ENCODE measurements around the gene KCNC1. TPM values are rescaled to one million over a fixed set of nuclear protein-coding genes. Genes with fewer than 3 reads are reported as not detected.

Gene KCNC1
- total RNA-seq, 1 donor from 2014 or later, result not detected

- no peaks in the 10 kb centered on the region for H3K9me3 Mint-ChIP-seq
These were observed 71.3 kb downstream of the KCNC1 start for GRCh38 chr11:17805873-17806272.

GRCh38 chr11:17807034-17807433, 72.5 kb downstream of the KCNC1 start:
- intact Hi-C loops (cut with micrococcal nuclease), result no loop called here
- Mint-ChIP-seq H3K27me3 (ENCODE audit: low read depth) (no peaks in the 10 kb centered on the region), H3K9me3 (no peaks in the 10 kb centered on the region), H3K36me3 (ENCODE audit: low read depth) (no peaks in the 10 kb centered on the region), H3K4me1 (ENCODE audit: low read depth) (no peaks in the 10 kb centered on the region), H3K27ac (no peak overlapping the region), H3K4me3 (ENCODE audit: low read depth) (no peak overlapping the region)
- DNase-seq (ENCODE audit: low spot score), result no peak

More at GRCh38 chr11:17805873-17806272, 71.3 kb downstream of the KCNC1 start:
- DNase-seq (ENCODE audit: low spot score), result no peak
- H3K4me1 Mint-ChIP-seq (ENCODE audit: low read depth), result no peaks in the 10 kb centered on the region
- H3K27ac Mint-ChIP-seq, result no peak overlapping the region
- intact Hi-C loops (cut with micrococcal nuclease), result no loop called here
- H3K36me3 Mint-ChIP-seq (ENCODE audit: low read depth), result no peaks in the 10 kb centered on the region
- H3K27me3 Mint-ChIP-seq (ENCODE audit: low read depth), result no peaks in the 10 kb centered on the region
- H3K4me3 Mint-ChIP-seq (ENCODE audit: low read depth), result no peak overlapping the region

- intact Hi-C loops (cut with micrococcal nuclease), result loop anchor here (10.0 kb wide), 1 partner anchor 105 kb away; no protein-coding TSS in a partner anchor
- Mint-ChIP-seq H3K27me3 (ENCODE audit: low read depth) (no peaks in the 10 kb centered on the region), H3K27ac (no peak overlapping the region), H3K36me3 (ENCODE audit: low read depth) (no peaks in the 10 kb centered on the region), H3K9me3 (no peaks in the 10 kb centered on the region), H3K4me3 (ENCODE audit: low read depth) (no peak overlapping the region), H3K4me1 (ENCODE audit: low read depth) (no peaks in the 10 kb centered on the region)
- no peak for DNase-seq (ENCODE audit: low spot score)
These were observed 75.5 kb downstream of the KCNC1 start for GRCh38 chr11:17810041-17810440.

- H3K9me3 Mint-ChIP-seq, result no peaks in the 10 kb centered on the region
- H3K27me3 Mint-ChIP-seq (ENCODE audit: low read depth), result no peaks in the 10 kb centered on the region
- no peaks in the 10 kb centered on the region for H3K36me3 Mint-ChIP-seq (ENCODE audit: low read depth)
- H3K4me1 Mint-ChIP-seq (ENCODE audit: low read depth), result no peaks in the 10 kb centered on the region
- DNase-seq (ENCODE audit: low spot score), result no peak
- H3K27ac Mint-ChIP-seq, result no peak overlapping the region
- intact Hi-C loops (cut with micrococcal nuclease), result loop anchor here (10.0 kb wide), 1 partner anchor 104 kb away; no protein-coding TSS in a partner anchor
- H3K4me3 Mint-ChIP-seq (ENCODE audit: low read depth), result no peak overlapping the region
These were observed 76.2 kb downstream of the KCNC1 start for GRCh38 chr11:17810746-17811145.

- no peak for DNase-seq (ENCODE audit: low spot score)
- H3K4me3 Mint-ChIP-seq (ENCODE audit: low read depth), result no peak overlapping the region
- H3K27me3 Mint-ChIP-seq (ENCODE audit: low read depth), result no peaks in the 10 kb centered on the region
- H3K9me3 Mint-ChIP-seq, result no peaks in the 10 kb centered on the region
- H3K4me1 Mint-ChIP-seq (ENCODE audit: low read depth), result no peaks in the 10 kb centered on the region
- intact Hi-C loops (cut with micrococcal nuclease), result loop anchor here (10.0 kb wide), 1 partner anchor 103 kb away; no protein-coding TSS in a partner anchor
- H3K36me3 Mint-ChIP-seq (ENCODE audit: low read depth), result no peaks in the 10 kb centered on the region
- H3K27ac Mint-ChIP-seq, result no peak overlapping the region
These were observed 76.8 kb downstream of the KCNC1 start for GRCh38 chr11:17811352-17811751.

GRCh38 chr11:17812091-17812864, 77.7 kb downstream of the KCNC1 start:
- H3K4me1 Mint-ChIP-seq (ENCODE audit: low read depth), result no peaks in the 10 kb centered on the region
- no peak overlapping the region for H3K27ac Mint-ChIP-seq
- no peaks in the 10 kb centered on the region for H3K36me3 Mint-ChIP-seq (ENCODE audit: low read depth)
- no peak for DNase-seq (ENCODE audit: low spot score)
- intact Hi-C loops (cut with micrococcal nuclease), result loop anchor here (10.0 kb wide), 1 partner anchor 103 kb away; no protein-coding TSS in a partner anchor
- H3K9me3 Mint-ChIP-seq, result no peaks in the 10 kb centered on the region
- H3K4me3 Mint-ChIP-seq (ENCODE audit: low read depth), result no peak overlapping the region
- H3K27me3 Mint-ChIP-seq (ENCODE audit: low read depth), result no peaks in the 10 kb centered on the region

- Mint-ChIP-seq H3K4me1 (ENCODE audit: low read depth) (no peaks in the 10 kb centered on the region), H3K36me3 (ENCODE audit: low read depth) (no peaks in the 10 kb centered on the region), H3K4me3 (ENCODE audit: low read depth) (no peak overlapping the region), H3K27me3 (ENCODE audit: low read depth) (no peaks in the 10 kb centered on the region), H3K9me3 (no peaks in the 10 kb centered on the region), H3K27ac (no peak overlapping the region)
- intact Hi-C loops (cut with micrococcal nuclease), result loop anchor here (10.0 kb wide), 1 partner anchor 102 kb away; no protein-coding TSS in a partner anchor
- no peak for DNase-seq (ENCODE audit: low spot score)
These were observed 78.2 kb downstream of the KCNC1 start for GRCh38 chr11:17812865-17813187.

- Mint-ChIP-seq H3K36me3 (ENCODE audit: low read depth) (no peaks in the 10 kb centered on the region), H3K27ac (no peak overlapping the region), H3K4me3 (ENCODE audit: low read depth) (no peak overlapping the region), H3K27me3 (ENCODE audit: low read depth) (no peaks in the 10 kb centered on the region), H3K4me1 (ENCODE audit: low read depth) (no peaks in the 10 kb centered on the region), H3K9me3 (no peaks in the 10 kb centered on the region)
- DNase-seq (ENCODE audit: low spot score), result no peak
- intact Hi-C loops (cut with micrococcal nuclease), result loop anchor here (10.0 kb wide), 1 partner anchor 101 kb away; no protein-coding TSS in a partner anchor
These were observed 78.9 kb downstream of the KCNC1 start for GRCh38 chr11:17813391-17814059.

GRCh38 chr11:17814546-17814945, 80.0 kb downstream of the KCNC1 start:
- intact Hi-C loops (cut with micrococcal nuclease), result loop anchor here (10.0 kb wide), 1 partner anchor 100 kb away; no protein-coding TSS in a partner anchor
- Mint-ChIP-seq H3K36me3 (ENCODE audit: low read depth) (no peaks in the 10 kb centered on the region), H3K9me3 (no peaks in the 10 kb centered on the region), H3K4me1 (ENCODE audit: low read depth) (no peaks in the 10 kb centered on the region), H3K4me3 (ENCODE audit: low read depth) (no peak overlapping the region), H3K27ac (no peak overlapping the region), H3K27me3 (ENCODE audit: low read depth) (no peaks in the 10 kb centered on the region)
- no peak for DNase-seq (ENCODE audit: low spot score)

- Mint-ChIP-seq H3K4me1 (ENCODE audit: low read depth) (no peaks in the 10 kb centered on the region), H3K36me3 (ENCODE audit: low read depth) (no peaks in the 10 kb centered on the region), H3K27ac (no peak overlapping the region), H3K4me3 (ENCODE audit: low read depth) (no peak overlapping the region), H3K27me3 (ENCODE audit: low read depth) (no peaks in the 10 kb centered on the region), H3K9me3 (no peaks in the 10 kb centered on the region)
- no peak for DNase-seq (ENCODE audit: low spot score)
- intact Hi-C loops (cut with micrococcal nuclease), result loop anchor here (10.0 kb wide), 1 partner anchor 98 kb away; no protein-coding TSS in a partner anchor
These were observed 81.8 kb downstream of the KCNC1 start for GRCh38 chr11:17816232-17816931.

GRCh38 chr11:17821648-17822400, 87.2 kb downstream of the KCNC1 start:
- Mint-ChIP-seq H3K4me3 (ENCODE audit: low read depth) (no peak overlapping the region), H3K4me1 (ENCODE audit: low read depth) (no peaks in the 10 kb centered on the region), H3K36me3 (ENCODE audit: low read depth) (no peaks in the 10 kb centered on the region), H3K9me3 (no peaks in the 10 kb centered on the region), H3K27ac (no peak overlapping the region), H3K27me3 (ENCODE audit: low read depth) (no peaks in the 10 kb centered on the region)
- DNase-seq (ENCODE audit: low spot score), result no peak
- intact Hi-C loops (cut with micrococcal nuclease), result no loop called here

GRCh38 chr11:17822401-17822781, 87.8 kb downstream of the KCNC1 start:
- no peak for DNase-seq (ENCODE audit: low spot score)
- Mint-ChIP-seq H3K27ac (no peak overlapping the region), H3K36me3 (ENCODE audit: low read depth) (no peaks in the 10 kb centered on the region), H3K4me3 (ENCODE audit: low read depth) (no peak overlapping the region), H3K9me3 (no peaks in the 10 kb centered on the region), H3K27me3 (ENCODE audit: low read depth) (no peaks in the 10 kb centered on the region), H3K4me1 (ENCODE audit: low read depth) (no peaks in the 10 kb centered on the region)
- intact Hi-C loops (cut with micrococcal nuclease), result no loop called here

All from activated T-helper 2 cell treated with anti-CD3 and anti-CD28 coated beads, Interferon-gamma antibody, Interleukin-2, Interleukin-4, amounts not matched to agents 10 μg/mL and 5 μg/mL and 100 μg/mL, durations not matched to agents 14 hours and 24 hours and 36 hours (primary cell).